Left lung (tissue), 10 donors: ENCODE measurements around the gene CLNK. TPM values are rescaled to one million over a fixed set of nuclear protein-coding genes. Genes with fewer than 3 reads are reported as not detected.

ENCODE experiments used
- ATAC-seq: fragments of 200-7000 bp; cut with Tn5 transposase; one replicate; pipeline ENCODE4 v1.9.1; 2020; ENCODE audit warnings: moderate library complexity
- DNase-seq, 4 donors: peaks; one replicate each; pipeline ENCODE4 v3.0.0-alpha.2; 2013 to 2020
- H3K27ac ChIP-seq, 2 donors: fragments of 200-600 bp; sonication (generic) in 1 of 2; one replicate each; pipeline versions ENCODE4 v1.5.0 to v1.8.0; 2020 to 2021
- H3K27me3 ChIP-seq, 2 donors: fragments of 200-600 bp; sonication (generic) in 1 of 2; one replicate each; pipeline versions ENCODE4 v1.5.0 to v1.8.0; 2020 to 2021
- H3K36me3 ChIP-seq, 2 donors: fragments of 200-600 bp; sonication (generic) in 1 of 2; one replicate each; pipeline versions ENCODE4 v1.5.0 to v1.8.0; 2020 to 2021
- H3K4me1 ChIP-seq, 2 donors: fragments of 200-600 bp; one replicate each; pipeline ENCODE4 v1.8.0; 2021
- H3K4me3 ChIP-seq, 2 donors: fragments of 200-600 bp; sonication (generic) in 1 of 2; one replicate each; pipeline versions ENCODE4 v1.5.0 to v1.8.0; 2020 to 2021; ENCODE audit warnings: mild to moderate bottlenecking in 1 of 2
- H3K9me3 ChIP-seq, 2 donors: fragments of 200-600 bp; sonication (generic) in 1 of 2; one replicate each; pipeline versions ENCODE4 v1.5.0 to v1.8.0; 2020 to 2021
- intact Hi-C, 2 donors: fragments of 100-400 bp; cut with DNase I; formaldehyde crosslinking; loops; one replicate each; pipeline versions ENCODE4 v1.11.2 to v1.14.2; 2022
- polyA plus RNA-seq, 6 donors: library from polyadenylated mRNA; unstranded; fragments of 120-200 nt; gene quantifications; one replicate each; pipeline ENCODE4 v1.2.1, GENCODE V29; 2013; ENCODE audit not compliant: insufficient read length in 6 of 6
- total RNA-seq, 2 donors: library from RNA; stranded (reverse); fragmentation: NEBNext Ultra II Directional; extraction: Animal tissue kit (Norgen Biotek cat#: 25700); gene quantifications; one replicate each; pipeline ENCODE4 v1.2.1, GENCODE V29; 2021
- TF ChIP-seq, protein P1 (sequence below), 2 donors: fragments of 200-600 bp; sonication (generic) in 1 of 2; IDR thresholded peaks; one replicate each; pipeline versions ENCODE4 v1.5.0 to v1.8.0; 2021; ENCODE audit warnings: antibody characterized with exemption in 2 of 2
- donor health status: DM: no; HTN: yes; CAD: no.
- donor health status: DM: no; HTN: no; CAD: no.

CLNK gene
- total and polyA plus RNA-seq, 8 donors: 0.13 to 0.61 (median 0.31) TPM

DNA sequence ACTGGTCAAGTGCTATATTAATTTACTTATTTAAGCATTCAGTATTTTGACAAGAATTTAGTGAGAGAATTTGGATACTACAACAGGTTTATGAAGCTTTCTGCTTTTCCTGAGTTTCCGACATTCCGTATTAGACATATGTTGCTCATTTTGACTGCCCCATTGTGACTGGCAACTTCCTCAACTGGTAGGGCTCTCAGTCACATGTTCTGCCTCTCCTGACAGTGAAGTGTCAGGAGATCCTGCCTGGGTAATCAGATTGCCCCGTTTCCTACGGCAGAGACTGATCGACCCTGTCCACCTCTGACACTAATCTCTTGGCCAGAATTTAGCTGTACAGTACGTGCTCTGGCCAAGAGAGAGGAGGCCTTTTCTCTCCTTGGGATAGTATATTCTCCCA lies 49.5 kb downstream of the CLNK start:
- ATAC-seq (no peak), DNase-seq (no peak)
- no peaks in the 10 kb centered on the region for H3K27me3 ChIP-seq
- H3K27ac ChIP-seq: no peak overlapping the region
- H3K4me3 ChIP-seq: no peak overlapping the region
- no peaks in the 10 kb centered on the region for H3K9me3 ChIP-seq
- TF ChIP-seq, protein P1, sequence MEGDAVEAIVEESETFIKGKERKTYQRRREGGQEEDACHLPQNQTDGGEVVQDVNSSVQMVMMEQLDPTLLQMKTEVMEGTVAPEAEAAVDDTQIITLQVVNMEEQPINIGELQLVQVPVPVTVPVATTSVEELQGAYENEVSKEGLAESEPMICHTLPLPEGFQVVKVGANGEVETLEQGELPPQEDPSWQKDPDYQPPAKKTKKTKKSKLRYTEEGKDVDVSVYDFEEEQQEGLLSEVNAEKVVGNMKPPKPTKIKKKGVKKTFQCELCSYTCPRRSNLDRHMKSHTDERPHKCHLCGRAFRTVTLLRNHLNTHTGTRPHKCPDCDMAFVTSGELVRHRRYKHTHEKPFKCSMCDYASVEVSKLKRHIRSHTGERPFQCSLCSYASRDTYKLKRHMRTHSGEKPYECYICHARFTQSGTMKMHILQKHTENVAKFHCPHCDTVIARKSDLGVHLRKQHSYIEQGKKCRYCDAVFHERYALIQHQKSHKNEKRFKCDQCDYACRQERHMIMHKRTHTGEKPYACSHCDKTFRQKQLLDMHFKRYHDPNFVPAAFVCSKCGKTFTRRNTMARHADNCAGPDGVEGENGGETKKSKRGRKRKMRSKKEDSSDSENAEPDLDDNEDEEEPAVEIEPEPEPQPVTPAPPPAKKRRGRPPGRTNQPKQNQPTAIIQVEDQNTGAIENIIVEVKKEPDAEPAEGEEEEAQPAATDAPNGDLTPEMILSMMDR (IDR thresholded peaks at IDR 0.05): no peak
- no peaks in the 10 kb centered on the region for H3K36me3 ChIP-seq
- intact Hi-C loops: no loop called here
- H3K4me1 ChIP-seq: no peaks in the 10 kb centered on the region

DNA sequence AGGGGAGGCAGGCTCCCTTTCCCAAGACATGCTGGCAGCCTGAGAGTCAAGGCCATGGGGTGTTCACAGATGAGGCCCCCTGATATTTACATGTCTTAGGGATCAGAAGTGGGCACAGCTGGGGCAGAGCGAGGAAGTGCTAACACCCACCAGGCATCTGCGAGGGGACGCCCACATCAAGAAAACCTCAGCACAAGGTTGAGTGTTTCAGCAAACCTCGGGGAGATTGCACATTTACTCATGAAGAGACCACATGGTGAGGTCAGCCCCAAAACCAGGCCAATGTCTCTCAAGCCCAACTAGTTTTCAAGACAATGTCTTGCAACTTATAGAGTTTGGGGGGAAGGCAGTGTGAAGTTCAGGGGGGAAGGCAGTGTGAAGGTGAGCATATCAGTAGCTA lies 55.2 kb downstream of the CLNK start:
- H3K27ac ChIP-seq: no peak overlapping the region
- intact Hi-C loops: no loop called here
- no peaks in the 10 kb centered on the region for H3K4me1 ChIP-seq
- H3K36me3 ChIP-seq: no peaks in the 10 kb centered on the region
- TF ChIP-seq, protein P1 (IDR thresholded peaks at IDR 0.05): no peak
- no peaks in the 10 kb centered on the region for H3K27me3 ChIP-seq
- no peaks in the 10 kb centered on the region for H3K9me3 ChIP-seq
- no peak for ATAC-seq
- DNase-seq: no peak
- H3K4me3 ChIP-seq: no peak overlapping the region

- ATAC-seq: no peak
- DNase-seq: peak in 1 of 4 donors; percentile 11
- H3K4me3 ChIP-seq: no peak overlapping the region
- intact Hi-C loops: no loop called here
- no peaks in the 10 kb centered on the region for H3K27me3 ChIP-seq
- no peaks in the 10 kb centered on the region for H3K4me1 ChIP-seq
- H3K36me3 ChIP-seq: no peaks in the 10 kb centered on the region
- no peak overlapping the region for H3K27ac ChIP-seq
- TF ChIP-seq, protein P1 (IDR thresholded peaks at IDR 0.05): no peak
- H3K9me3 ChIP-seq: no peaks in the 10 kb centered on the region
Observed at GRCh38 chr4:10625131-10625530, 59.4 kb downstream of the CLNK start.

GRCh38 chr4:10623862-10624261 lies 60.7 kb downstream of the CLNK start:
- DNase-seq (peak in 1 of 4 donors; percentile 36), ATAC-seq (peak; percentile 86)
- no peaks in the 10 kb centered on the region for H3K4me1 ChIP-seq
- no peaks in the 10 kb centered on the region for H3K27me3 ChIP-seq
- no peak overlapping the region for H3K27ac ChIP-seq
- H3K36me3 ChIP-seq: no peaks in the 10 kb centered on the region
- no peaks in the 10 kb centered on the region for H3K9me3 ChIP-seq
- no peak overlapping the region for H3K4me3 ChIP-seq
- TF ChIP-seq, protein P1 (IDR thresholded peaks at IDR 0.05): no peak
- intact Hi-C loops: no loop called here

- TF ChIP-seq, protein P1 (IDR thresholded peaks at IDR 0.05): no peak
- Histone ChIP-seq H3K27me3 (no peaks in the 10 kb centered on the region), H3K36me3 (no peaks in the 10 kb centered on the region), H3K9me3 (no peaks in the 10 kb centered on the region), H3K27ac (no peak overlapping the region), H3K4me3 (no peak overlapping the region), H3K4me1 (no peaks in the 10 kb centered on the region)
- DNase-seq: no peak
- ATAC-seq: peak; percentile 40
- intact Hi-C loops: no loop called here
Observed at GRCh38 chr4:10623241-10623640, 61.3 kb downstream of the CLNK start.
